22Rv1 (cell line): Measurements from ENCODE around the gene TNS1.

ENCODE experiments used
- H3K27ac ChIP-seq: fragments of 450-650 bp; 2 replicates; pipeline ENCODE4 v1.5.1; 2017
- CTCF ChIP-seq: fragments of 450-650 bp; IDR thresholded peaks from 2 replicates; pipeline ENCODE4 v1.5.1; 2017; ENCODE audit warnings: mild to moderate bottlenecking
- ZFX ChIP-seq: fragments of 450-650 bp; IDR thresholded peaks from 2 replicates; pipeline ENCODE4 v1.6.1; 2017; ENCODE audit warnings: antibody characterized with exemption, borderline replicate concordance

TNS1 gene

GRCh38 chr2:217944366-217944765 is 58.4 kb downstream of the TNS1 start:
- no peak overlapping the region for H3K27ac ChIP-seq
- TF ChIP-seq CTCF (no peak), ZFX (no peak)

GRCh38 chr2:217943446-217944321 is 59.1 kb downstream of the TNS1 start:
- TF ChIP-seq ZFX = no peak
- no peak for TF ChIP-seq CTCF
- no peak overlapping the region for H3K27ac ChIP-seq

GRCh38 chr2:217942731-217943335 is 60.0 kb downstream of the TNS1 start:
- TF ChIP-seq CTCF (no peak), ZFX (no peak)
- H3K27ac ChIP-seq = no peak overlapping the region

- TF ChIP-seq ZFX = no peak
- TF ChIP-seq CTCF = no peak
- no peak overlapping the region for H3K27ac ChIP-seq
Measured at GRCh38 chr2:217941886-217942728, 60.7 kb downstream of the TNS1 start.

GRCh38 chr2:217941339-217941738 is 61.5 kb downstream of the TNS1 start:
- no peak overlapping the region for H3K27ac ChIP-seq
- TF ChIP-seq CTCF (no peak), ZFX (no peak)

DNA sequence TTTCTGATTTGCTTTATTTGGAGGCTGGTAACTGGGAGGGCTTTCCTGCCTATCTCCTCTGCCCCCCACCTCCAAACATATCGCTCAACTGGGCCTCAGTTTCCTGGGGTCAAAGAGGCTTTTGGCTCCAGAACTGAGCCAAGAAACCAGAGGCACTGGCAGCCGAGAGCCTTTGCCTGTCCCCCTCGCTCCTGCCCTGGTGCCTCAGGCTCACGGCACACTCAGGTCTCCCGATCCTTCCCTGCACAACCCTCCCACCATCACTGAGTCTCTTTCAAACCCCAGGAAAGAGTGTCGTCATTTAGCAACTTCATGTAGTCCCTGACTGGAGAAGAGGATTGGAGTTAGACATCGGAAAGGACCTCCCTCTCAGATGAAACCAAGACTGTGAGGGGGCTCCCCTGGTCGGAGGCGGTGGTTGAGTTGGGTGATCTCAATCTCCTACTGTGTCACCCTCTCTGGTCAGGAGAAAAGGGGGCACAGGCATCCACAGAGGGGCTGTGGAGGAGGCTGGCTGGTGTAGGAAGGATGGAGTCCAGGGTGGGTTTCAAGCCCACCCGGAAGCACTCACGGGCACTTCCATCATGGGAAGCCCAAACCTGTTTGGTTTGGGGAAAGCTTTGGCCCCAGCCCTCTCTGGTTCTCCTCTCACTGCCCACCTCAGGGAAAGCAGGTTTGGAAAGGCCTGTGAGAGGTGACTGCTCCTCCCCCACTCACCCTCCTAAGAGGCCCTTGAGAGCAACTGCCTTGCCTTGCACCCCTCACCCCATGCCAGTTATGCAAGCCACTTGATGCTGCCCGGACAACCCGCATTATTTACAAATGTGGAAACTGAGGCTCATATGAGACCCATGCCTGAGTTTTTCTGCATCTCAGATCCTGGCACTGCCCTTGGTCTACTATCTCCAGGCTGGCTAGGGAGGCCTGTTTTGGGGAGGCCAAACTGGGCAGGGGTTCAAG is 62.3 kb downstream of the TNS1 start:
- TF ChIP-seq CTCF (no peak), ZFX (no peak)
- no peak overlapping the region for H3K27ac ChIP-seq
